DMS 273 treated with DMSO at 0.1 percent for 48 hours (cell line): Measurements from ENCODE around the gene IL1F10.
"Not testable (repeated sequence)": the region's sequence is repeated elsewhere in the genome, so short reads cannot be mapped to it uniquely, and the experiment has no call there.

ENCODE experiments used
- DNase-seq: peaks from one replicate; lab custom pipeline; 2025; lab: John Stamatoyannopoulos, UW

Gene IL1F10

DNA sequence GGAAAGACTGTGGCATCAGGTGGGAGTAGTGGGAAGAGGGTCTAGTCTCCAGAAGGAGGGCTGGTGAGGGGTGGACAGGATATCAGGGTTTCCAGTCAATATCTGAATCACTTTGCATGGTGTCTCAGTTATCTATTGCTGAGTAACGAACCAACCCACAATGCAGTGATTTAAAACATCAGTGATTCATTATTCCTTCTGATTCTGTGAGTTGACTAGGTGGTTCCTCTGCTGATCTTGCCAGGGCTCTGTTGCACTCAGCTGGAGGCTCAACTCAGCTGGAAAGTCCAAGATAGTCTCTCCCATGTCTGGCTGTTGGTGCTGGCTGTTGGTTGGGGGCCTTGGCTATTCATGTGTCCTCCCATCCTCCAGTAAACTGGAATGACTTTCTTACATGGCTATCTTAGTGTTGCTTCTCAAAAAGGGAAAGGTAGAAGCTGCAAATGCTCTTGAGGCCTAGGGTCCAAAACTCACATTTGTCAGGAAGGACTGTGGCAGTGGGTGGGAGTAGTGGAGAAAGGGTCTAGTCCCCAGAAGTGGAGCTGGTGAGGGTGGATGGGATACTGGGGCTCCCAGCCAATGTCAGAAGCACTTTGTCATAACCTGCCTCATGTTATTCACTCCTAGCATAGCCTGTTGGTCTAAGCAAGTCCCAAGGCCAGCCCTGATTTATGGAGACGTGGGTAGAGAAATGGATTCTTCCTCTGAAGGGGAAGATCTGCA, 13.9 kb downstream of the IL1F10 start:
- no peak for DNase-seq

DNA sequence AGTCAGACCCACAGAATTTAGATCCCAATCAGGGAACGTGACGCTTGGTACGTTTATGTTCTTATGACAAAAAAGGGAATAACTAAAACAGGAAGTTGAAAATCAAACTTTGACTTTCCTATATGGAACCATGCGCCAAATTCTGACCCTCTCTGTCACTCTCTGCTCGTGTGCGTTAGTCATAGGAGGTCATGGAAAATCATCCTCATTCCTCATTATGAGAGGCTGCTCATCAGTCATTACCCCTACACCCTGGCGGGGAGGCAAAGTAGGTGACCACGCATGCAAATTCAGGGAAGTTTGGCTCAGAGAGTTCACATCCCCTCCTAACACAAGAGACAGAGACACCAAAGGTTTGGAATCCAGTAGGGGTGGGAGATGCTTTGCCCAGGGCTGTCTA, 15.5 kb downstream of the IL1F10 start:
- DNase-seq, result no peak

DNA sequence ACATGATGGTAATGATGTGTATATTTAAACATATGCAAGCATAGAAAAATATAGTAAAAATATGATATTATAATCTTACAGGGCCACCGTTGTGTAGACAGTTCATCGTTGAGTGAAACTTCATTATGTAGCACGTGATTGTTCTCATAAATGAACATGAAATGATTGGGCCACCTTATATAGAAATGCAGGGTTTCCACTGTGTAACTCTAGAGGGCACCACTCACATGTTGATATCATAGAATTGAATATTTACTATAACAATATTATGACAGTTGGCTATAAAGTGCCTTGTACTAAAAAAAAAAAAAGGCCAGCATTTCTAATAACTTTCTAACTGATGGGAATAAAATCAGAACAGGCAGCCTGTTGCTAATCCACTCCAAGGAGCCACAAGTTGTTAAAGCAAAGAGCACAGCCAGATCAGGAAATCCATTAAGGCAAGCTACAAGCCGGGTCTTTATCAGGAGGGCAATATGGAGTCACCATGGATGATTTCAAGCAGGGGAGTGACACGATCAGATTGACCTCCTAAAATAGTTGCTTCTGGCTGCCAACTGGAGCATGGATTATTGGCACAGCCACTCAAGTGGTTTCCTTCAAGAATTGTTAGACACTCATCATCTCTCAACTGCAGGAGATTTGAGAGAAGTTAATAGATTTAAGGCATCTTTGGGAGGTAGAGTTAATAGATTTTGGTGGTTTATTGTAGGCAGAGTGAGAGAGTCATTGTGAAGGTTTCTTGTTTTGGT, 16.7 kb downstream of the IL1F10 start:
- DNase-seq, result no peak

DNA sequence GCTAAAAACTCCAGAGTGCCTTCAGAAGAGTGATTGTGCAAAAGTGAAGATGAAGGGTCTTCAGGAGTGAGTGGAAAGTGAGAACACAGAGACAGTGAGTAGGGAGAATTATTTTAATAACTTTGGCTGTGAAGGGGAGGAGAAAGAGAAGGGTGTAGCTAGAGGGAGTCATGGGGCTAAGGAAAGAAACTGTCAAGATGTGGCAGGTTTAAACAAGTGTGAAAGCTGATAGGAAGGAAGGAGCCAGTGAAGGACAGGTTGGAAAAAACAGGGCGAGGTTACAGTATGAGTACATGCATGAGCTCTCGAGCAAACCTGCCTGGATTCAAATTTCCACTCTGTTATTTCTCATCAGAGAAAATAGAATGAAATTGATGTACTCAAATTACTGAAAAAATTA, 17.8 kb downstream of the IL1F10 start:
- DNase-seq, result no peak

DNA sequence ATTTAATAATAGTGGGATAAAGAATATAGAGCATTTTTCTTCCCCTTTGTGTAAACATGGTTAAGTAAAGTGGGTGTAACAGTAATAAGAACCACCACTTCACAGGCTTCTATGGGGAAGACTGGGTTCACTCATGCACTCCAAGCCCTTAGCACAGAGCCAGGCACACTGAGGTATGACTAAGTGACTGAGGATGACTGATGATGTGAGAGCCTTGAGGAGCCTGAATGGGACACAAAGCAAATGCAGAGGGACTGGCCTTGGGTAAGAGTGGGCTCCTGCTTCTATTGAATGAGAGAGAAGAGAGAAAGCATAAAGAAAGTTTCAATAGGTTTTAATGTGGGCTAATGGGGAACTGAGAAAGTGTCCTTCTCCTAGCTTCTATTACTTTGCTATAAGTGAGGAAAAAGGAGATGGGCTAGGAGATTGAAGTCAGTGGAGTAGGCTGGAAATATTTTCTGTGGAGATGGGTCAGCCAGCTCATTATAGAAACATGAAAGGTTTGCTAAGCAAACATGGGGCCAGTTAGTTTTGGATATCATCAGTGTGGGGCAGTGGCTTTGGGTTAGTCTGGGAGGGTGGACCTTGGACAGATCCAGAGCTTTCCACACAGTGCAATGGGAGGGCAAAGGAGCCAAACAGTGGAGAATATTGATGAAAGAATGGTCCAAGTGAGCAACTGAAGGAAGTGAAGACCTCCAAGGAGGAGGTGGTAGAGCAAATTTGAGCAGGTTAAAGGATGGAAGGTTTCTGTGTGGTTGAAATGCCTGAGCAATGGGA, 20.6 kb downstream of the IL1F10 start:
- no peak for DNase-seq

DNA sequence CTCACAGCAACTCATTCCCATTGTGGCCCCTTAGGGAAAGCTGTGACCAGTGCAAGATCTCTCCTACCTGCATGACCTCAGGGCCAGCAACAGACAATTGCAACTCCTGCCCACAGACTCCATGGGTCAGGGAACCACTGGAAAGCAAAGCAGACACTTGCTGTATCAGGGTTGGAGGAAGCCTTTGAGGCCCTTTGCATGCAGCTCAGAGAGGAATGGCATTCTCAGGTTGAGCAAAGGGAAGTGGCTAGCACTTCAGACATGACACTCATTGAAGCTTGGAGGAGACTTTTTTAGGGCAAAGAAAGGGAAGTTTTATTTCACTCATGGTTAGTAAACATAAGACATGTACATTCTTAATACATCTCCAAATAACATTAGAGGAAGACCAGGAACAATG, 22.1 kb downstream of the IL1F10 start:
- no peak for DNase-seq

DNA sequence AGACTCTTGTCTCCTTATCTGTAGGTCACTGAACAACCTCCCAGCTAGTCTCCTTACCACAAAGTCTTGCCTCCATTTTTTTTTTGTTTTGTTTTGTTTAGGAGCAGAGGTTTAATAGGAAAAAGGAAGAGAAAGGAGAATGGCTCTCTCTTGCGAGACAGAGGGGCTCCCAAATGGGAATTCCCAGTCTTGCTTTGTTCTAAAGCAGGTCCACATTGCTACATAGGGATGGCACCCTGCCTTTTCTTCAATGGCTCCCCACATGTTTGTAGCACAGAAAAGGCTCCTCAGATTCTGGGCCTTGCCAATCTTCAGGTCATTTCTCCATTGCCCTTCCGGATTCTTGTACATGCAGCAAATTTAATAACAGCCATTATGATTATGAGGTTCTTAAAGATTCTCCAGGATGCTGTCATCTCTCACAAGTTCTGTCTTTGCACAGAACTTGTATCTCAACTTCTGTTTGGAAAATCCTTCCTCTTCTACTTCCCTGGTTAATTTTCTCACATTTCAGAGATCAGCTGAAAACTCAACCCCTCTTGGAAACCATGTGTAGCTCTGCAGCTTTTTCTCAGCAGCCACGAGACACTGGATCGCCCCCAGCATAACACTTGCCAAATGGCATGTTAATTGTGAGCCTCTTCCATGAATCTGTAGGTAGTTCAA, 23.6 kb downstream of the IL1F10 start:
- no peak for DNase-seq

DNA sequence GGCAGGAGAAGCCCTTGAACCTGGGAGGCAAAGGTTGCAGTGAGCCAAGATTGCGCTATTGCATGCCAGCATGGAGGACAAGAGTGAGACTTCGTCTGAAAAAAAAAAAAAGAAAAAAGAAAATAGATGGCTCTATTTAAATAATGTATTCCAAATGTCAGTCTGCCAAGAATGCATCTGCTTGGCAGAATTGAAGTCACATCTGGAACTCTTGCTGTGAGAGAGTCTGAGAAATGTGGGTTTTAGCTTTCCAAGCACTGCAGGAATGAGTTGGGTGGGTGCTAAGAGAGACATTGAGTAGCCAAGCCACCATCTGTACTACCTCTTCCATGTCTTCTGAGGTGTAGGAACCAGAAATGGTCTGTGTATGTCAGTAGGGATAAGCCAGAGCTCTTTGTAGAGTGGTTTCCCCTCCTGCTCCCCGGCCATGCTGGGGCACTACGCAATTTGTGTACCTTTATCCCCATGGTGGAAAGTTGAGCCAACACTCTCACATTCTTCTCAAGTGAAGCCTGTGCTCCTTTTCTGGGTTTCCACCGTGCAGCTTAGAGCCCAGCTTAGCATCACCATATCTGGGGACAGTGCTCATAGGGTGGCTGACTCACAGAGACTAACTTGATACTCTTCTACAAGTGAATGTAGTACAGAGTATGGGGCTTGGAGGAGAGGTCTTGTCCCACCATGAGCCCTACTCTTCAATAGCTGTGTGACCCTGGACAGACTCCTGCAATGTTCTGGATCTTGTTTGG, 25.3 kb downstream of the IL1F10 start:
- DNase-seq, result no peak

DNA sequence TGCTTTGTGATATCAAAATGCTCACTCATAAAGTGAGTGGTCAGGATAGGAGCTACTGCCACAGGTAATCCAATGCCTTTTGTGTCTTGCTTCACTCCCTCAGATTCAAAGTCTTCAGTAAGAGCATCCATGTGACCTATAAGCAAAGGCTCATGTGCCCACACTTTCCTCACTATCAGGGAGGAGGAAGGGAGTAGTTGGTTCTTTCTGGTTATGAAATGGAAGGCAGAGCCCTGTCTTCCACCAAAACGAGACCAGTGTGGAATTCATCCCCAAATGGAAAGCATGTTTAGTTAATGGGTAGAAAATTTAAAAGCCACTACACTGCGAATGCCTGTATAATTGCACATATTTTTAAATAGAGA, 25.8 kb downstream of the IL1F10 start:
- DNase-seq, result no peak

DNA sequence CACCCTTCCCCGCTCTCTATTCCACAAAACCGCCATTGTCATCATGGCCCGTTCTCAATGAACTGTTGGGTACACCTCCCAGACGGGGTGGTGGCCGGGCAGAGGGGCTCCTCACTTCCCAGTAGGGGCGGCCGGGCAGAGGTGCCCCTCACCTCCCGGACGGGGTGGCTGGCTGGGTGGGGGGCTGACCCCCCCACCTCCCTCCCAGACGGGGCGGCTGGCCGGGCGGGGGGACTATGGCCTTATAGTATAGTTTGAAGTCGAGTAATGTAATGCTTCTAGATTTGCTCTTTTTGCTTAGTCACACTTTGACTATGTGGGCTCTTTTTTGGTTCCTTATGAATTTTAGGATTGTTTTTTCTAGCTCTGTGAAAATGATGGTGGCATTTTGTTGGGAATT, 28.5 kb downstream of the IL1F10 start:
- DNase-seq, result not testable (repeated sequence)

DNA sequence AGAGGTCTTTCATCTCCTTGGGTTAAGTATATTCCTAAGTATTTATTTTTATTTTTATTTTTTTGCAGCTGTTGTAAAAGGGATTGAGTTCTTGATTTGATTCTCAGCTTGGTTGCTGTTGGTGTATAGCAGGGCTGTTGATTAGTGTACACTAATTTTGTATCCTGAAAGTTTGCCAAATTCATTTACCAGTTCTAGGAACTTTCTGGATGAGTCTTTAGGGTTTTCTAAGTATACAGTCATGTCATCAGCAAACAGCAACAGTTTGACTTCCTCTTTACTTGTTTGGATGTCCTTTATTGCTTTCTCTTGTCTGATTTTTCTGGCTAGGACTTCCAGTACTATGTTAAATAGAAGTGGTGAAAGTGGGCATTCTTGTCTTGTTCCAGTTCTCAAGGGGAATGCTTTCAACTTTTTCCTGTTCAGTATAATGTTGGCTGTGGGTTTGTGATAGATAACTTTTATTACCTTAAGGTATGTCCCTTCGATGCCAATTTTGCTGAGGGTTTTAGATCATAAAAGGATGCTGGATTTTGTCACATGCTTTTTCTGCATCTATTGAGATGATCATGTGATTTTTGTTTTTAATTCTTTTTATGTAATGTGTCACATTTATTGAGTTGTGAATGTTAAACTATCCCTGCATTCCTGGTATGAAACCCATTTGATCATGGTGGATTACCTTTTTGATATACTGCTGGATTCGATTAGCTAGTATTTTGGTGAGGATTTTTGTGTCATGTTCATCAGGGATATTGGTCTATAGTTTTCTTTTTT, 29.3 kb downstream of the IL1F10 start:
- DNase-seq, result not testable (repeated sequence)

DNA sequence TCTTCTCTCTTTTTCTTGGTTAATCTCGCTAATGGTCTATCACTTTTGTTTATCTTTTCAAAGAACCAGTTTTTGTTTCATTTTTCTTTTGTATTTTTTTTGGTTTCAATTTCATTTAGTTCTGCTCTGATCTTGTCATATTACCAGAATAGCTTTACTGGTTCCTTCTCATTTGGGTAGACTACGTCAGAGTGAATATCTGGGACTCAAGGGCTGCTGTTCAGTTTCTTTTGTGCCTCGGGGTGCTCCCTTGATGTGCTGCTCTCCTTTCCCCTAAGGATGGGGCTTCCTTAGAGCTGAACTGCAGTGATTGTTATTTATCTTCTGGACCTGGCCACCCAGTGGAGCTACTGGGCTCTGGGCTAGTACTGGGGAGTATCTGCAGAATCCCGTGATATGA, 30.3 kb downstream of the IL1F10 start:
- no peak for DNase-seq

DNA sequence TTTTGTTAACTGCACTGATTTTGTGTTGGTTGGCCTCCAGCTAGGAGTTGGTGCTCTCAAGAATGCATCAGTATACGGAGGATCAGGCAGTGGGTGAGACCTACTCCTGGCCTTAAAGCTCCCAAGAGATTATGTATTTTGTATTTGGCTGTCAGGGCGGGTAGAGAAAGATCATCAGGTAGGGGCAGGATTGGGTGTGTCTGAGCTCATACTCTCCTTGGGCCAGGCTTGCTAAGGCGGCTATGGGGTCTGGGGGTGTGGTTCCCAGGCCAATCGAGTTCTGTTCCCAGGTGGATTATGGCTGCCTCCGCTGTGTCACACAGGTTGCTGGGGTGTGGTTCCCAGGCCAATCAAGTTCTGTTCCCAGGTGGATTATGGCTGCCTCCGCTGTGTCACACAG, 30.8 kb downstream of the IL1F10 start:
- DNase-seq, result no peak

DNA sequence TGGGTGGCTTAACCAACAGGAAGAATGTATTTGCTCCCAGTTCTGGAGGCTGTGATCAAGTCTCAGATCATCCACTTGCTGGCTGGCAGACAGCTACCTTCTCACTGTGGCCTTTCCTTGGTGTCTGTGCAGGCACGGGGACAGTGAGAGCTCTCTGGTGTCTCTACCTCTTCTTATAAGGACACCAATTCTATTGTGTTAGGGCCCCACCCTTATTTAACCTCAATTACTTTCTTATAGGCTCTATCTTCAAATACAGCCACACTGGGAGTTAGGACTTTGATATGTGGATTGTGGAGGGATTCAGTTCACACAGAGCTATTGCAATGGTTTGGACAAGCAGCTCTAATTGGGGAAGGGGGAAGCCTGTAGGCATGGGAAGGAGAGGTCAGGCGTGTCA, 34.4 kb downstream of the IL1F10 start:
- DNase-seq, result no peak

DNA sequence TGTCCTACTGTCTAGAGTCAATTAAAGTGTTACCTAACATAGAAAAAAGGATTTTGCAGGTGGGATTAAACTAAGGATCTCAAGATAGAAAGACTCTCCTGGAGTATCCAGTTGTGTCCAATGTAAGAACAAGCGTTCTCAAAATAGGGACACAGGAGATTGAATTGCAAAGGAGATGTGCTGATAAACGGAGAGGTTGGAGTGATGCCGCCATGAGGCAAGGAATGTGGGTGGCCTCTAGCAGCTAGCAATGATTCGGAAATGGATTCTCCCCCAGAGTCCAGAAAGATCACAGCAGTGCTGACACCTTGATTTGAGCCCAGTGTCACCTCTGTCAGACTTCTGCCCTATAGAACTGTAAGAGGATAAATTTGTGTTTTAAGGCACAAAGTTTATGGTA, 35.5 kb downstream of the IL1F10 start:
- no peak for DNase-seq

DNA sequence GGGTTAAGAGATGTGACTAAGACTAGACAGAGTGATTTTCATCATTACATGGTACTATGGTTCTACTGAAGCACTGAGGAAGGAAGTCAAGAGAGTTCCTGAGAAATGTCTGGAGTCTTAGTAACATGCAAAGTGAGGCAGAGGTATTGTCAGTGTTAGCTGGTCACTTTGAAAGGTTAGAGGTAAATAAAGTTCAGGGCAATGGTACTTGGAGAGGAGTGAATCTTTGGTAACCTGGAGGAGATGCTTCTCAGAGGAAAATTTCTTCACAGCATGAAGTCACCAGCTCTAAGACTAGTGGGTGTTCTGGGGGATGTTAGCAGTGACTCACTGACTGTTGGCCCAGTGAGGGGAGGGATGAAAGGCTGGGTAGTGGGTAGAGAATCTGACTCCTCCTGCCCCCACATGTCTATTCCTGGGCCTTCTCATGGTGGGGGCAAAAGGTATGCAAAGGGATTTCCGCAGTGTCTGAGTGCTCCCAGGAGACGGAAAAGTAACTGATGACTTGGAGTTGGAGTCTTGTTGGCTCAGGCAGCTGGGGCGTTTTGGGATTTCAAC, 36.4 kb downstream of the IL1F10 start:
- DNase-seq, result no peak

DNA sequence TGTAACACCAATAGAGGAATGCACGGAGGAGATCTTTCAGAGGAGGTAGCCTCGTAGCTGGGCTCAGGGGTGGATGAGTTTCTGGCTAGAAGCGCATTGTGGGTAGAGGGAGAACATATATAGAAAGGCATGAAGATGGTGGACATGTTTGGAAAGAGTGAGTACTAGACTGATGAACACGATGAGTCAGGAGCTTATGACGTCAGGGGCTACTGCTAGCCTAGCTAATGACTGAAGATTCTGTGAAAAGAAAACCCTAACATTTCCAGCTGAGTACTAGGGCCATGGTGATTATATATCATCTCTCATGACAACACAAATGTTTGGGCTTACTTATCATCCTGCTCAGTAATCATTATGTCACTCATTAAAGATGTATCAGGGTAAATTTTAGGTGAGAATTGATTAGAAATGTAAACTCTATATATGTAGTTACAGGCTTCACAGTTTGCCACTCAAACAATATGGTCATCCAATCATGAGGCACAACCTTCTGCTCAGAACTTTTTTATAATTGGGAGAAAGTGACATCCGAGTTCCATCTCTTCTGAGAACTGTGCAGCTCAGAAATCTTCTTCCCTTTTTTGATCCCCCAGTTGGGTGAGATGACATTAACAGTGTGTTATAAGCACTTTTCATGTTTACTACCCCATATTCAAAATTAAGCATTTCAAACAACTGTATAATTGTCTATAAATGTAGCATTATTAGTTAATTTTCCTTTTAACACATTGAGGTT, 37.4 kb downstream of the IL1F10 start:
- no peak for DNase-seq

DNA sequence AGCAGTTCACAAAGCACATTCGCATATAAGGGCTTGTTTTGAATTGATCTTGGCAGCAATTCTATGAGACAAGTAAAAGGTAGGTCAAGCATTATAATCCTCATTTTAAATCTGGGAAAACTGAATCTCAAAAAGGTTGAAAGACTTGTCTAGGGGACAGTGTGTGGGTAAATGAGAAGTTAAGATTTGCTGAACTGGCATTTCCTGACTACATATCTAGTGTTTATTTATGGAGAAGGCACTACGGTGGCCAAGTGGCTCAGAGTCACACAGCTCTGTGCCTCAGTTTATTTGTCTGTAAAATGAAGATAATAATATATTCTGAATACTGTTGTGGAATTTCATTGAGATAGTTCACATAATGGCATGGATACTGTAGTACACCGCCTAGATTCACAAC, 43.4 kb downstream of the IL1F10 start:
- DNase-seq, result no peak

DNA sequence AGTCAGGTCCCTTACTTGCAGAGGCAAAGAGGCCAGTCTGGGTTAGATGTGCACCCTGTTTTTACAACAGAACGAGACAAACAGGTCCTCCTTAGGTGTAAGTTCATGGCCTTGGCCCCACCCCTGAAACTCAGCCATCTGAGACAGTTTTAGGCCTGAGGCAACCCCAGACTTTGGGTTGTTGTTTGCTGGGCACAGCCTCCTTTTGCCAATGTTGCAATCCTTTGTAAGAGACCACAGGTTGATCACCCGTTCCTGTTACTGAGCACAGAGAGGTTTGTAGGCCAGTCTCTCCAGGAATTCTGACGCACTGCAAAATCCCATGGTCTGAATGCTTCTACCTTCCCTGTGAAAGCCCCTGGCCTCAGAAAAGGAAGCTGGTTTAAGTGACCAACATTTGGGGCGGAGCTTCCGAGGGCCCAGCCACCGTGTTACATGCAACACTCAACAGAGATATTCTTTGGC, 44.1 kb downstream of the IL1F10 start:
- DNase-seq, result no peak

DNA sequence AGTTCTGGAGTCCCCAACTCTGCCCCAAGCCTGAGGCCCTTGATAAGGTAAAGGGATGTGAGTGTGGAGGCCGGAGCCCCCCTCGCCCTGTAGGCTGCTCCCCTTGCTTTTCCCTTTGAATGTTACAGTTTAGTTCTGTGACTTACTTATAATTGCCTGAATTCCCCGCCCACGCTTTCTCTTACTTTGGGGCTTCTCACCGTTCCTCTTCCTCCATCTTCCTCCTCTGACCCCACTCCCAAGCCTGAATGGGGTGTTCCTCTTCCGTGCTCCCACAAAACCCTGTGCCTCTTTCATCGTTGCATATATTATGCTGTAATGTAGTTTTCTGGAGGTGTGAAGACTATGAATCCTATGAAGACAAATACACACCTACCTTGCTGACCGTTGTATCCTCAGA, 44.7 kb downstream of the IL1F10 start:
- DNase-seq, result no peak
